GM21367 (cell line): ENCODE data around the gene KRT4.

ENCODE experiments used
- ATAC-seq: cut with Tn5 transposase; IDR thresholded peaks from one replicate; pipeline ENCODE4 v1.9.1; 2021; ENCODE audit not compliant: unreplicated experiment

The KRT4 gene

GRCh38 chr12:52822771-52823510, 9.0 kb upstream of the KRT4 start:
- no peak for ATAC-seq

- no peak for ATAC-seq
These were observed 8.1 kb upstream of the KRT4 start for GRCh38 chr12:52821826-52822660.

- ATAC-seq: no peak
These were observed 7.3 kb upstream of the KRT4 start for GRCh38 chr12:52821071-52821730.

GRCh38 chr12:52820521-52820920, 6.6 kb upstream of the KRT4 start:
- no peak for ATAC-seq

GRCh38 chr12:52819731-52820510, 6.0 kb upstream of the KRT4 start:
- ATAC-seq: no peak

- ATAC-seq: no peak
These were observed 5.0 kb upstream of the KRT4 start for GRCh38 chr12:52818887-52819420.

GRCh38 chr12:52818388-52818787, 4.5 kb upstream of the KRT4 start:
- ATAC-seq: no peak

- ATAC-seq: no peak
These were observed 3.9 kb upstream of the KRT4 start for GRCh38 chr12:52817699-52818238.

GRCh38 chr12:52817003-52817698, 3.2 kb upstream of the KRT4 start:
- ATAC-seq: no peak

GRCh38 chr12:52815676-52816588, 2.0 kb upstream of the KRT4 start:
- ATAC-seq: no peak

GRCh38 chr12:52815161-52815560, 1.2 kb upstream of the KRT4 start:
- ATAC-seq: no peak

- ATAC-seq: no peak
These were observed 817 bp upstream of the KRT4 start for GRCh38 chr12:52814710-52815155.

GRCh38 chr12:52813203-52813819, 605 bp downstream of the KRT4 start:
- no peak for ATAC-seq

GRCh38 chr12:52812749-52813148, 1.2 kb downstream of the KRT4 start:
- no peak for ATAC-seq

GRCh38 chr12:52812073-52812400, 1.9 kb downstream of the KRT4 start:
- no peak for ATAC-seq

- ATAC-seq: no peak
These were observed 2.5 kb downstream of the KRT4 start for GRCh38 chr12:52811191-52812072.

- no peak for ATAC-seq
These were observed 3.4 kb downstream of the KRT4 start for GRCh38 chr12:52810554-52810953.
